Urinary bladder (tissue), 4 donors: ENCODE data around the gene INSL4. TPM values are rescaled to one million over a fixed set of nuclear protein-coding genes. Genes with fewer than 3 reads are reported as not detected.

ENCODE experiments used
- DNase-seq: peaks from one replicate; pipeline ENCODE4 v3.0.0-alpha.2; 2015; ENCODE audit errors: extremely low spot score
- H3K27ac ChIP-seq: one replicate; pipeline ENCODE4 v1.5.1; 2013; ENCODE audit warnings: low read depth, mild to moderate bottlenecking, moderate library complexity
- H3K36me3 ChIP-seq: one replicate; pipeline ENCODE4 v1.6.1; 2013; ENCODE audit warnings: mild to moderate bottlenecking, moderate library complexity; ENCODE audit not compliant: insufficient read depth
- H3K4me1 ChIP-seq: one replicate; pipeline ENCODE4 v1.6.1; 2013; ENCODE audit warnings: mild to moderate bottlenecking, moderate library complexity; ENCODE audit not compliant: insufficient read depth
- H3K4me3 ChIP-seq: one replicate; pipeline ENCODE4 v1.5.1; 2013; ENCODE audit warnings: low read depth, low read length
- WGBS: extraction: QIAGEN DNeasy Blood & Tissue Kit; methylation state at CpG from one replicate; pipeline ENCODE4 v1.1.7; 2013; 5-methylcytosine and 5-hydroxymethylcytosine counted together
- polyA plus RNA-seq: library from polyadenylated mRNA; stranded (reverse); fragments of 200-250 nt; gene quantifications from one replicate; pipeline ENCODE4 v1.2.3, GENCODE V29; 2013
- small RNA-seq: library from RNA; depleted of rRNA; stranded (forward); fragments of <200 nt; gene quantifications from one replicate; pipeline ENCODE3, GENCODE V24; 2014
- total RNA-seq: library from RNA; depleted of rRNA; stranded (reverse); fragments of >200 nt; gene quantifications from one replicate; pipeline ENCODE4 v1.2.3, GENCODE V29; 2014
- donor health status: healthy with polysubstance abuse.
- donor health status: healthy.

The INSL4 gene
- total and polyA plus RNA-seq, 2 donors = not detected

DNA sequence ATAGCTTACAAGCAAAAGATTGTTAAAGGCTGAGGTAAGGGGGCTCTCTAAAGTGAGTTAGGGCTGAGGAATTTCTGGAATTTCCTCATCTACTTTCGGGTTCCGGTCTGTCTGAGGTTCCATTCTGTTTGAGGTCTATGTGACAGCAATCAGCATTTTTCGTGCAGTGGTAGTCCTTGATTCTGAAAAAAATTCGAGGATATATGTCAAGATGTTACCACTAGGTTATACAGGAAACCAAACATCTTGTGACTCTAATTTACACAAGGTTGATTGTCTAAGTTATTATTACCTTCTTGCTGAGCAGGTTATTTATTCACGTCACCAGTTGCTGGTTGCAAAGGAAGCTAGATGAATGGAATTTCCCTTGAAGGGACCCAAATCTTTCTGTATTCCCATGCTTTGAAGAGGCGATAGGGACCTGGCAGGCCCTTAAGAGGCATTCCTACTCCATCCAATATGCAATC, 38.1 kb downstream of the INSL4 start:
- Histone ChIP-seq H3K4me3 (no peak overlapping the region), H3K27ac (no peak overlapping the region), H3K36me3 (no peaks in the 10 kb centered on the region), H3K4me1 (no peaks in the 10 kb centered on the region)
- 39% methylated on average over 6 of the region's 6 CpGs for WGBS
- DNase-seq = no peak

DNA sequence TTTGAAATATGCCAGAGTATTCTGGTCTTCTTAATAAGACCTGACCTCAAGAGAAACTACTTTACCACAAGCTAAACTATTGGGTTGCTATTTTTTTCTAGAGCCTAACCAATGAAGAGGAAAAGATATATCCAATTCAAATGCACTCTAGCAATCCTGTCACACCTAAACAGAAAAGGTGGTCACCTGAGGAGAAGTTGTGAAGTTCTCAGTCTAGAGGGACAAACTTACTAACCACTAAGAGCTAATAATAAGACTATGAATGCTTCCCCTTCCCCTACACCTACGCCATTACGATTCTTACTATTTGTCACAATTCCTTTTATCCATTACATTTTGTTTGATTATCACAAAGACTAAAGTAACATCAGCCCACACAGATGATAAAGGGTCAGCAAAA, 43.6 kb downstream of the INSL4 start:
- Histone ChIP-seq H3K4me1 (no peaks in the 10 kb centered on the region), H3K27ac (no peak overlapping the region), H3K4me3 (no peak overlapping the region), H3K36me3 (no peaks in the 10 kb centered on the region)
- 91% methylated on average over 2 of the region's 2 CpGs for WGBS
- DNase-seq = no peak

DNA sequence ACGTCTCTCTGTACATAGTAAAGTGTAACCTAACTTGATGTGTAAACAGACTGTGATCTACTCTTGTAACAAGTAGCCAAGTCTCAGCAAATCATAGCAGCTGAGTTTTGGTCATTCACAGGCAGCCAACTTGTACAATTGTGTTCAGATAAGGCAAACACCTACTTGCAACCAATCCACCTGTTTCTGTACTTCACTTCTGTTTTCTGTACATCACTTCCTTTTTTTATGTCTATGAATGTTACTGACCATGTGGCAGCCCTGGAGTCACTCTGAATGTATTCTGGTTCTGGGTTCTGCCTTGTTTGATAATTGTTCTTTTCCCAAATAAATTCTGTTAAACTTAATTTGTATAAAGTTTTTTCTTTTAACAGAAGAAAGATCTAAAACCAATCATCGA, 47.3 kb downstream of the INSL4 start:
- Histone ChIP-seq H3K4me3 (no peak overlapping the region), H3K27ac (no peak overlapping the region), H3K36me3 (no peaks in the 10 kb centered on the region), H3K4me1 (no peaks in the 10 kb centered on the region)
- 61% methylated on average over 2 of the region's 2 CpGs for WGBS
- DNase-seq = no peak

Small RNA genes within 50 kb of the gene (small RNA-seq; reads per million reads assigned to genes)
- gene AL133547.1 = not detected

Other genes with a start within 250 kb of the INSL4 start
- 52.1 TPM for gene JAK2, start 246.1 kb upstream of the INSL4 start, total RNA-seq
- 13.7 TPM for gene JAK2, start 246.1 kb upstream of the INSL4 start, polyA plus RNA-seq
- not detected for gene INSL6, start 45.8 kb upstream of the INSL4 start, total RNA-seq
- gene INSL6, start 45.8 kb upstream of the INSL4 start, polyA plus RNA-seq = not detected
- gene RLN2, start 73.3 kb downstream of the INSL4 start, total RNA-seq = not detected
- gene RLN2, start 73.3 kb downstream of the INSL4 start, polyA plus RNA-seq = 0.25 TPM
- 0.42 TPM for gene RLN1, start 108.5 kb downstream of the INSL4 start, total RNA-seq
- gene RLN1, start 108.5 kb downstream of the INSL4 start, polyA plus RNA-seq = not detected
- gene PLGRKT, start 206.5 kb downstream of the INSL4 start, total RNA-seq = 24.1 TPM
- 24.1 TPM for gene PLGRKT, start 206.5 kb downstream of the INSL4 start, polyA plus RNA-seq
- gene CD274, start 219.1 kb downstream of the INSL4 start, total RNA-seq = 2.4 TPM
- gene CD274, start 219.1 kb downstream of the INSL4 start, polyA plus RNA-seq = 1.2 TPM